ENCODE results near the gene NAXE.
A peak's percentile ranks its signal among the peaks of the same experiment; 100 is the strongest.

Gene NAXE

DNA sequence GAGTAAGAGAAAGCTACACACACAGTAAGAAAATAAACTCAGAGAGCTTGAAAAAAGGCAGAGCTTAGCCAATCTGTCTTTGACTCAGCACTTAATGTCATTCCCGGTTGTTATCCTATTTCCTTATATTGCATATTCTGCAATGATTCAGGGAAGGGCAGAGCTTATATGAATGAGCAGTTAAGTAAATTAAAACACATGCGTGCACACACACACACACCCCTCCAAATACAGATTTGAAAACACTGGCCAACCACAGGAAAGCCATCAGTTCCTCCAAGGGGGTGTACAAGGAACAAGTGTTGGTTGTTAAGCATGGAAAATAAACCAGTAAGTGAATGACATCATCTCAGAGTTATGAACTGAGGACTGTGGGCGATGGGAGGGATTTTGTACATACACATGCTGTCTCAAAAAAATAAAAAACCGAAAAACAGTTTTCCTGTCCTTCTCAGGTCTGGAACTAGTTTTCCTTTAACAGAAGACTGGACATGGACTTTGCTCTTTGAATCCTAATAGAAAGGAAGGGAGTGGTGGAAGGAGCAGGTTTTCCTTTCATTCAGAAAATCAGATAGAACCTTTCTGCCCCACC lies 20.2 kb upstream of the NAXE start:
- H3K27ac ChIP-seq: peak overlapping the region; percentile 67
- TF ChIP-seq, protein P1, sequence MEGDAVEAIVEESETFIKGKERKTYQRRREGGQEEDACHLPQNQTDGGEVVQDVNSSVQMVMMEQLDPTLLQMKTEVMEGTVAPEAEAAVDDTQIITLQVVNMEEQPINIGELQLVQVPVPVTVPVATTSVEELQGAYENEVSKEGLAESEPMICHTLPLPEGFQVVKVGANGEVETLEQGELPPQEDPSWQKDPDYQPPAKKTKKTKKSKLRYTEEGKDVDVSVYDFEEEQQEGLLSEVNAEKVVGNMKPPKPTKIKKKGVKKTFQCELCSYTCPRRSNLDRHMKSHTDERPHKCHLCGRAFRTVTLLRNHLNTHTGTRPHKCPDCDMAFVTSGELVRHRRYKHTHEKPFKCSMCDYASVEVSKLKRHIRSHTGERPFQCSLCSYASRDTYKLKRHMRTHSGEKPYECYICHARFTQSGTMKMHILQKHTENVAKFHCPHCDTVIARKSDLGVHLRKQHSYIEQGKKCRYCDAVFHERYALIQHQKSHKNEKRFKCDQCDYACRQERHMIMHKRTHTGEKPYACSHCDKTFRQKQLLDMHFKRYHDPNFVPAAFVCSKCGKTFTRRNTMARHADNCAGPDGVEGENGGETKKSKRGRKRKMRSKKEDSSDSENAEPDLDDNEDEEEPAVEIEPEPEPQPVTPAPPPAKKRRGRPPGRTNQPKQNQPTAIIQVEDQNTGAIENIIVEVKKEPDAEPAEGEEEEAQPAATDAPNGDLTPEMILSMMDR (IDR thresholded peaks at IDR 0.05): no peak
- TF ChIP-seq ZFX (IDR thresholded peaks at IDR 0.05; ENCODE audit: borderline replicate concordance): no peak

DNA sequence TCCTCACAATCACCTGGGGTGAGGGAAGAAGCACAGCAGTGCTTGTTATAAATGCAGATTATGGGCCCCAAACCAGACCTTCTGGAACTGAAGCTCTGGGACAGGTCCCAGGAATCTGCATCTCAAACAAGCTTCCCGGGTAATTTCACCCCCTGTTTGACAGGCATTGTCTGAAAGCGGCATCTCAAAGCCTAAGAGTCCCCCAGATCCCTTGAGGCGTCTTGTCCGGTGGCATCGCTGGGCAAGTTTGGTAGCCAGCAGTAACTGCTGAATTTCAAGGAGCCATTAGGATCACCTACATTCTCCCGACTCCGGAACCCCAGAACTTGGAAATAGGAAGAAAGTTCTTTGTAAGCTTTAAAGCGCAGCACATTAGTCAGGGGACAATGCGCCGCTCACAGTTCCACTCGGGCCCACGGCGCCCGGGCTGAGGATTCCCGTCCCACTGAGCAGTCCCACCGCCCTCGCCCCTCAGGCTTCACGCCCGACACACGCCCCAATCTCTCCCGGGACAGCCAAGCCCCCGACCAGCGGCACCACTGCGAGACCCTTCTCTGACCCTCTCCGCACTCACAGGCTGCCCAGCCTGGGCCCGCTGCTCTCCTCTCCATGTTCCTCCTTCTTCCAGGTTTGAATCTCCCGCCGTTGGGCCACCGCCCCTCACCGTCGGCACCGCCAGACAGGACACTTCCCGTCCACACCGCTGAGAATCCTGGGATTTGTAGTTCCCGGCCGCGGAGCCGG lies 19.5 kb upstream of the NAXE start, which contains the start of gene IQGAP3:
TSS of gene IQGAP3 (minus strand) at position 647 of the 744 bp plus-strand sequence. CDS start at position 611, 36 bp downstream.
- TF ChIP-seq ZFX (IDR thresholded peaks at IDR 0.05; ENCODE audit: borderline replicate concordance): no peak
- TF ChIP-seq, protein P1 (IDR thresholded peaks at IDR 0.05): no peak
- peak within 1 kb of the TSS; percentile 67 for H3K27ac ChIP-seq

DNA sequence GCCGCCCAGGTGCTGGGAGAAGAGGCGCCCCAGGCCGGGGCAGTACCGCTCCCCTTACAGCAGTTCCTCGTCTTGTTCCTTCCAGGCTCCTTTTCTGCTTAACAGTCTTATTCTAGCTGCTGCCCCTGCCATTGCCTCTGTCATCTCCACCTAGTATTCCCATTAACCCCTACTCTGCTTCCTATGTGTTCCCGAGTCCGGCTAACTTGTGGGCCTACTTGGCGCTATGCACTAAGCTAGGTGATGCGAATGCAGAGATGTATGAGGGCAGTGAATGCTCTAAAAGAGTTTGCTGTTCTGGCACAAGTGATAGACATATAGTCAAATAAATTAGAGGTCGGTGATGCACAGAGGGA lies 18.9 kb upstream of the NAXE start:
- H3K27ac ChIP-seq: peak overlapping the region; percentile 67; the same call in 1 of the 2 replicates
- TF ChIP-seq, protein P1 (IDR thresholded peaks at IDR 0.05): no peak
- TF ChIP-seq ZFX (IDR thresholded peaks at IDR 0.05; ENCODE audit: borderline replicate concordance): no peak

DNA sequence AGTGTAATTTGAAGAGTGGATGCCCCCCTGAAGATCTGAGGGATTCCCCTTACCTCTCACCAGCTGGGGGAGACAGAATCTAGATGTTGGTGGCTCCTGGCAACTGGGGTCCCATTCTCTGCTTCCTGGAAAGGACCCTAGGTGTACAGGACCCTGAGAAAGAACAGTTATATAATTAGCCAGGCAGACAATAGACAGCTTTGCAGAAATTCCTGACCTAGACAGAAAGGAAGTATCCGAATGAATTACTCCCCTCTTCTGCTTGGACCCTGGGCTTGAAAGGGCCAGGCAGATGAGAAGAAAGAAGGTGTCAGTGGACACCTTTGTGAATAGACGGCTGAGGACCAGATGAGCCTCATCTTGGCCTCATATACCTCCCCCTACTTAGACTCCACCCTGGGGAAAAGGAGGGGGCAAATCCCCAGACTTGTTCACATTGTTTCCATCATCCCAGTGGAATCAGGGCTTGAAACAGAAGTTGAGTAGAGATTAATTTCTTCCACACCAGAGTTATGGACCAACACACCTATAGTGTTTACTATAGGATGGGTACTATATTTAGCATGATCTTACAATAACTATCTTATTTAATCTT lies 17.4 kb upstream of the NAXE start:
- TF ChIP-seq ZFX (IDR thresholded peaks at IDR 0.05; ENCODE audit: borderline replicate concordance): no peak
- TF ChIP-seq, protein P1 (IDR thresholded peaks at IDR 0.05): no peak
- H3K27ac ChIP-seq: no peak overlapping the region

DNA sequence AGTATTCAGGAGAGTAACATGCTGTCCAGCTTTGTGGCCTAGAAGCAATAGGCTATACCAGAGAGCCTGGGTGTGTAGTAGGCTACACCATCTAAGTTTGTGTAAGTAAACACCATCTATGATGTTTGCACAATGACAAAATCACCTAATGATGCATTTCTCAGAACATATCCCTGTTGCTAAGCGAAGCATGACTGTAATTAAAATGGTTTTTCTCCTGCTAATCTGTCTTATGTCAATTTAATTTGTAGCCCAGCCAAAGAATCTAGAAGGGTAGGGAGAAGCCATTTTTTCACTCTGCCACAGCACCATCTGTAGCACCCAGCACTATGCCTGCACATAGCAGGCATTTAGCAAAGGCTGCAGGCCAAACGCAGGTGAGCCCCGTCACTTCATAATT lies 14.0 kb upstream of the NAXE start:
- peak overlapping the region; percentile 62 for H3K27ac ChIP-seq
- TF ChIP-seq ZFX (IDR thresholded peaks at IDR 0.05; ENCODE audit: borderline replicate concordance): no peak
- TF ChIP-seq, protein P1 (IDR thresholded peaks at IDR 0.05): no peak

DNA sequence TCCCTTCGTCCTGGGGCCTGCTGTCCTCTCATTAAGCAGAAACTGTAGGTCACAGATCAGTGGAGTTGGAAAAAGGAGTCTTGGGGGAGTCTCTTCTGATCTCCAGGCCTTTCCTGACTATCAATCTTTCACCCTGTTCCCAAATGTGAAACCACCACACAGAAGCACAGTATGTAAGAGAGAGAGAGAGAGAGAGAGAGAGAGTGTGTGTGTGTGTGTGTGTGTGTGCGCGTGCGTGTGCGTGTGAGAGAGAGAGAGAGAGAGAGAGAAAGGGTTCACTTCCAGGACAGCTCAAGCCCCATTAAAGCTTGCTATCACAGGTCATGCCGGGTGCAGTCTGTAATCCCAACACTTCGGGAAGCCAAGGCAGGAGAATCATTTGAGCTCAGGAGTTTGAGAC lies 13.5 kb upstream of the NAXE start:
- peak overlapping the region; percentile 62 for H3K27ac ChIP-seq
- TF ChIP-seq, protein P1 (IDR thresholded peaks at IDR 0.05): no peak

DNA sequence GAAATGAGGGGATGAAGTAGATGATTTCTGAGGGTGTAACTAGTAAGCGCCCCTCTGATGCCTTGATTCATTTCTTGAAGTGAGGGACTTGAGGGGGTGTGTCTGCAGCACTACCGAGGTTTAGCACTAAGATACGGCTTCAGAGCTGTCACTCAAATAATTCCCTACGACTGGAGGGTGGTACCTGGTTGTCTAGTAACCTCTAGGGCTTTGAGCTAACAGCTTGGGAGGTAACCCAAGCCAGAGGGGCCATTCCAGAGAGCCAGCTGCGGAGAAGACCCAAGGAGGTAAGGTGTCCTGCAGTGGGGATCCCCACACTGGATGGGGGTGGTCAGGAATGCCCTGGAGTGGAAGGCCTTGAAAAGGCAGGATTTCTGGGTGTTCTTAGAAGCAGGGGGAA lies 12.1 kb upstream of the NAXE start, which contains the start of gene TTC24:
TSS of gene TTC24 (plus strand) at position 252 of the 400 bp plus-strand sequence. CDS start 1,642 bp downstream, outside the sequence.
- no peak within 1 kb of the TSS for H3K27ac ChIP-seq
- no peak for TF ChIP-seq ZFX (IDR thresholded peaks at IDR 0.05; ENCODE audit: borderline replicate concordance)
- TF ChIP-seq, protein P1 (IDR thresholded peaks at IDR 0.05): no peak

All from 22Rv1 (cell line).